Measurements from ENCODE around the gene TDRD12. TPM values are rescaled to one million over a fixed set of nuclear protein-coding genes. Genes with fewer than 3 reads are reported as not detected.

TDRD12 gene
- total RNA-seq, 1 experiment from 2014 or later: 1.3 TPM

DNA sequence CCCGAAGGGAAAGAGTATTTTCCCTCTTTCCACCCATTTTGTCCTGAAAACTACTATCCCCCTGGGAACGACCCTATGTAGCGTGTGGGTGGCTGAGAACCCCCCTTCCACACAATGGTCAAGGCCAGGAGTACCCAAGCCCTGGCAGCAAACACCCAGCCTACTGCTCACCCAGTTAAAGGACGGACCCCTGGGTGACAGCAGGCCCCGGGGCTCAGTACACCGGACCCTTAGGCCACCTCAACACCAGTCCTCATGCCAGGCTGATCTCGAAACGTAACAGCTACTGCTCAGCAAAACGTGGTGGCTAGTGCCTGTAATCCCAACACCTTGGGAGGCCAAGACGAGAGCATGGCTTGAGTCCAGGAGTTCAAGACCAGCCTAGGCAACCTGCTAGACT lies 46.0 kb upstream of the TDRD12 start (continued):
- TF ChIP-seq, protein P1, sequence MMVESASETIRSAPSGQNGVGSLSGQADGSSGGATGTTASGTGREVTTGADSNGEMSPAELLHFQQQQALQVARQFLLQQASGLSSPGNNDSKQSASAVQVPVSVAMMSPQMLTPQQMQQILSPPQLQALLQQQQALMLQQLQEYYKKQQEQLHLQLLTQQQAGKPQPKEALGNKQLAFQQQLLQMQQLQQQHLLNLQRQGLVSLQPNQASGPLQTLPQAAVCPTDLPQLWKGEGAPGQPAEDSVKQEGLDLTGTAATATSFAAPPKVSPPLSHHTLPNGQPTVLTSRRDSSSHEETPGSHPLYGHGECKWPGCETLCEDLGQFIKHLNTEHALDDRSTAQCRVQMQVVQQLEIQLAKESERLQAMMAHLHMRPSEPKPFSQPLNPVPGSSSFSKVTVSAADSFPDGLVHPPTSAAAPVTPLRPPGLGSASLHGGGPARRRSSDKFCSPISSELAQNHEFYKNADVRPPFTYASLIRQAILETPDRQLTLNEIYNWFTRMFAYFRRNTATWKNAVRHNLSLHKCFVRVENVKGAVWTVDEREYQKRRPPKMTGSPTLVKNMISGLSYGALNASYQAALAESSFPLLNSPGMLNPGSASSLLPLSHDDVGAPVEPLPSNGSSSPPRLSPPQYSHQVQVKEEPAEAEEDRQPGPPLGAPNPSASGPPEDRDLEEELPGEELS (CRISPR knock-in tag; IDR thresholded peaks at IDR 0.05): no peak
- TF ChIP-seq ZNF425 (CRISPR knock-in tag; conservative IDR thresholded peaks at IDR 0.05) (no peak), NR2C2 (CRISPR knock-in tag; IDR thresholded peaks at IDR 0.05) (no peak), TEAD4 (CRISPR knock-in tag; IDR thresholded peaks at IDR 0.05) (no peak)
- TF ChIP-seq, protein P2, sequence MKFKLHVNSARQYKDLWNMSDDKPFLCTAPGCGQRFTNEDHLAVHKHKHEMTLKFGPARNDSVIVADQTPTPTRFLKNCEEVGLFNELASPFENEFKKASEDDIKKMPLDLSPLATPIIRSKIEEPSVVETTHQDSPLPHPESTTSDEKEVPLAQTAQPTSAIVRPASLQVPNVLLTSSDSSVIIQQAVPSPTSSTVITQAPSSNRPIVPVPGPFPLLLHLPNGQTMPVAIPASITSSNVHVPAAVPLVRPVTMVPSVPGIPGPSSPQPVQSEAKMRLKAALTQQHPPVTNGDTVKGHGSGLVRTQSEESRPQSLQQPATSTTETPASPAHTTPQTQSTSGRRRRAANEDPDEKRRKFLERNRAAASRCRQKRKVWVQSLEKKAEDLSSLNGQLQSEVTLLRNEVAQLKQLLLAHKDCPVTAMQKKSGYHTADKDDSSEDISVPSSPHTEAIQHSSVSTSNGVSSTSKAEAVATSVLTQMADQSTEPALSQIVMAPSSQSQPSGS (CRISPR knock-in tag; IDR thresholded peaks at IDR 0.05; ENCODE audit: borderline replicate concordance, low read depth): no peak

- no peak for DNase-seq (ENCODE audit: low spot score)
- Mint-ChIP-seq H3K27me3 (ENCODE audit: low read depth) (peaks cover 41% of the 10 kb centered on the region), H3K4me1 (peaks cover 30% of the 10 kb centered on the region), H3K9me3 (no peaks in the 10 kb centered on the region), H3K36me3 (no peaks in the 10 kb centered on the region; the same call in 1 of the 2 replicates), H3K27ac (peak overlapping the region; percentile 92; the same call in 1 of the 2 replicates), H3K4me3 (peak overlapping the region; percentile 94)
- no peak for ATAC-seq
- ChIA-PET POLR2A (interaction anchor here (0.8 kb wide), 1 partner anchor 19 kb away, joined by 4 read pairs; no protein-coding TSS in a partner anchor), CTCF (interaction anchor here (0.8 to 1.8 kb wide), 5 partner anchors 19 to 502 kb away, joined by 3 to 6 read pairs (median 4); partner anchors contain the start of gene TDRD12)
- TF ChIP-seq, protein P2 (CRISPR knock-in tag; IDR thresholded peaks at IDR 0.05; ENCODE audit: borderline replicate concordance, low read depth): no peak
- TF ChIP-seq, protein P3, sequence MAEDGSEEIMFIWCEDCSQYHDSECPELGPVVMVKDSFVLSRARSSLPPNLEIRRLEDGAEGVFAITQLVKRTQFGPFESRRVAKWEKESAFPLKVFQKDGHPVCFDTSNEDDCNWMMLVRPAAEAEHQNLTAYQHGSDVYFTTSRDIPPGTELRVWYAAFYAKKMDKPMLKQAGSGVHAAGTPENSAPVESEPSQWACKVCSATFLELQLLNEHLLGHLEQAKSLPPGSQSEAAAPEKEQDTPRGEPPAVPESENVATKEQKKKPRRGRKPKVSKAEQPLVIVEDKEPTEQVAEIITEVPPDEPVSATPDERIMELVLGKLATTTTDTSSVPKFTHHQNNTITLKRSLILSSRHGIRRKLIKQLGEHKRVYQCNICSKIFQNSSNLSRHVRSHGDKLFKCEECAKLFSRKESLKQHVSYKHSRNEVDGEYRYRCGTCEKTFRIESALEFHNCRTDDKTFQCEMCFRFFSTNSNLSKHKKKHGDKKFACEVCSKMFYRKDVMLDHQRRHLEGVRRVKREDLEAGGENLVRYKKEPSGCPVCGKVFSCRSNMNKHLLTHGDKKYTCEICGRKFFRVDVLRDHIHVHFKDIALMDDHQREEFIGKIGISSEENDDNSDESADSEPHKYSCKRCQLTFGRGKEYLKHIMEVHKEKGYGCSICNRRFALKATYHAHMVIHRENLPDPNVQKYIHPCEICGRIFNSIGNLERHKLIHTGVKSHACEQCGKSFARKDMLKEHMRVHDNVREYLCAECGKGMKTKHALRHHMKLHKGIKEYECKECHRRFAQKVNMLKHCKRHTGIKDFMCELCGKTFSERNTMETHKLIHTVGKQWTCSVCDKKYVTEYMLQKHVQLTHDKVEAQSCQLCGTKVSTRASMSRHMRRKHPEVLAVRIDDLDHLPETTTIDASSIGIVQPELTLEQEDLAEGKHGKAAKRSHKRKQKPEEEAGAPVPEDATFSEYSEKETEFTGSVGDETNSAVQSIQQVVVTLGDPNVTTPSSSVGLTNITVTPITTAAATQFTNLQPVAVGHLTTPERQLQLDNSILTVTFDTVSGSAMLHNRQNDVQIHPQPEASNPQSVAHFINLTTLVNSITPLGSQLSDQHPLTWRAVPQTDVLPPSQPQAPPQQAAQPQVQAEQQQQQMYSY (CRISPR knock-in tag; IDR thresholded peaks at IDR 0.05): no peak
- TF ChIP-seq E2F5 (CRISPR knock-in tag; IDR thresholded peaks at IDR 0.05) (peak; percentile 7; the same call in 1 of the 2 replicates), ATF3 (CRISPR knock-in tag; conservative IDR thresholded peaks at IDR 0.05) (no peak), ELF4 (CRISPR knock-in tag; IDR thresholded peaks at IDR 0.05; ENCODE audit: low read depth) (no peak), NFATC4 (CRISPR knock-in tag; IDR thresholded peaks at IDR 0.05) (no peak), FOXP1 (CRISPR knock-in tag; IDR thresholded peaks at IDR 0.05; ENCODE audit: borderline replicate concordance) (peak; percentile 62; the same call in 1 of the 2 replicates)
These were observed 45.2 kb upstream of the TDRD12 start for GRCh38 chr19:32674153-32674930.
